HL-60 (cell line): ENCODE data around the gene UBL3.

Experiments
- GABPA ChIP-seq: IDR thresholded peaks from 2 replicates; pipeline ENCODE4 v1.6.1; 2012; ENCODE audit warnings: low read depth
- POLR2AphosphoS5 ChIP-seq: IDR thresholded peaks from 2 replicates; pipeline ENCODE4 v1.6.1; 2012; ENCODE audit warnings: low read depth
- SPI1 ChIP-seq: IDR thresholded peaks from 2 replicates; pipeline ENCODE4 v1.6.1; 2012; ENCODE audit warnings: low read depth, mild to moderate bottlenecking, borderline replicate concordance
- TF ChIP-seq, protein P1 (sequence below): IDR thresholded peaks from one replicate; pipeline ENCODE4 v1.5.1; 2011; ENCODE audit warnings: low read length, control low read depth, inconsistent platforms; ENCODE audit not compliant: insufficient read depth
- TF ChIP-seq, protein P2 (sequence below): IDR thresholded peaks from 2 replicates; pipeline ENCODE4 v1.6.1; 2012; ENCODE audit warnings: low read depth; ENCODE audit not compliant: insufficient replicate concordance

DNA sequence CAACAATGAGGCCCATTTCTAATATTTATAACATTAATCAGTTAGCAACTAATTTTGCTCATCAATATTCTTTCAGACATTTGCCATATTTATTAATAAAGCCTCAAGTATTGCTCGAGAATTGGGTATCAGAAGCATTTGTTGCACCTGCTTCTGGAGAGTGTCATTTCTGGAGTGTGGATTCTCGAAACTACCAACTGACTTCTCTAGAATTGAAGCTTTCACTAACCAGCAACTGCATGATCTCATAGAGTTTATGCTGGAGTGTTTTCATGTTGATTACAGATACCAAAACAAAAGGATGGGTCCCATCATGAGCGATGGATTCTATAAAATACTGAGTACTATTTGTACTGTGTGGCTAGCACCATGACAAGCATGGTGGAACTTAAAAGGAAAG, 133.9 kb downstream of the UBL3 start:
- TF ChIP-seq, protein P1, sequence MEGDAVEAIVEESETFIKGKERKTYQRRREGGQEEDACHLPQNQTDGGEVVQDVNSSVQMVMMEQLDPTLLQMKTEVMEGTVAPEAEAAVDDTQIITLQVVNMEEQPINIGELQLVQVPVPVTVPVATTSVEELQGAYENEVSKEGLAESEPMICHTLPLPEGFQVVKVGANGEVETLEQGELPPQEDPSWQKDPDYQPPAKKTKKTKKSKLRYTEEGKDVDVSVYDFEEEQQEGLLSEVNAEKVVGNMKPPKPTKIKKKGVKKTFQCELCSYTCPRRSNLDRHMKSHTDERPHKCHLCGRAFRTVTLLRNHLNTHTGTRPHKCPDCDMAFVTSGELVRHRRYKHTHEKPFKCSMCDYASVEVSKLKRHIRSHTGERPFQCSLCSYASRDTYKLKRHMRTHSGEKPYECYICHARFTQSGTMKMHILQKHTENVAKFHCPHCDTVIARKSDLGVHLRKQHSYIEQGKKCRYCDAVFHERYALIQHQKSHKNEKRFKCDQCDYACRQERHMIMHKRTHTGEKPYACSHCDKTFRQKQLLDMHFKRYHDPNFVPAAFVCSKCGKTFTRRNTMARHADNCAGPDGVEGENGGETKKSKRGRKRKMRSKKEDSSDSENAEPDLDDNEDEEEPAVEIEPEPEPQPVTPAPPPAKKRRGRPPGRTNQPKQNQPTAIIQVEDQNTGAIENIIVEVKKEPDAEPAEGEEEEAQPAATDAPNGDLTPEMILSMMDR, result no peak
- TF ChIP-seq POLR2AphosphoS5 (no peak), GABPA (no peak), SPI1 (no peak)
- TF ChIP-seq, protein P2, sequence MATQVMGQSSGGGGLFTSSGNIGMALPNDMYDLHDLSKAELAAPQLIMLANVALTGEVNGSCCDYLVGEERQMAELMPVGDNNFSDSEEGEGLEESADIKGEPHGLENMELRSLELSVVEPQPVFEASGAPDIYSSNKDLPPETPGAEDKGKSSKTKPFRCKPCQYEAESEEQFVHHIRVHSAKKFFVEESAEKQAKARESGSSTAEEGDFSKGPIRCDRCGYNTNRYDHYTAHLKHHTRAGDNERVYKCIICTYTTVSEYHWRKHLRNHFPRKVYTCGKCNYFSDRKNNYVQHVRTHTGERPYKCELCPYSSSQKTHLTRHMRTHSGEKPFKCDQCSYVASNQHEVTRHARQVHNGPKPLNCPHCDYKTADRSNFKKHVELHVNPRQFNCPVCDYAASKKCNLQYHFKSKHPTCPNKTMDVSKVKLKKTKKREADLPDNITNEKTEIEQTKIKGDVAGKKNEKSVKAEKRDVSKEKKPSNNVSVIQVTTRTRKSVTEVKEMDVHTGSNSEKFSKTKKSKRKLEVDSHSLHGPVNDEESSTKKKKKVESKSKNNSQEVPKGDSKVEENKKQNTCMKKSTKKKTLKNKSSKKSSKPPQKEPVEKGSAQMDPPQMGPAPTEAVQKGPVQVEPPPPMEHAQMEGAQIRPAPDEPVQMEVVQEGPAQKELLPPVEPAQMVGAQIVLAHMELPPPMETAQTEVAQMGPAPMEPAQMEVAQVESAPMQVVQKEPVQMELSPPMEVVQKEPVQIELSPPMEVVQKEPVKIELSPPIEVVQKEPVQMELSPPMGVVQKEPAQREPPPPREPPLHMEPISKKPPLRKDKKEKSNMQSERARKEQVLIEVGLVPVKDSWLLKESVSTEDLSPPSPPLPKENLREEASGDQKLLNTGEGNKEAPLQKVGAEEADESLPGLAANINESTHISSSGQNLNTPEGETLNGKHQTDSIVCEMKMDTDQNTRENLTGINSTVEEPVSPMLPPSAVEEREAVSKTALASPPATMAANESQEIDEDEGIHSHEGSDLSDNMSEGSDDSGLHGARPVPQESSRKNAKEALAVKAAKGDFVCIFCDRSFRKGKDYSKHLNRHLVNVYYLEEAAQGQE, result no peak
